AG04449 (cell line): Measurements from ENCODE around the gene CACNA2D4.

Source experiments
- CTCF ChIA-PET: fragments of 350-600 bp; formaldehyde crosslinking; extraction: SDS; loops from one replicate; lab custom pipeline; 2021; ENCODE audit warnings: antibody characterized with exemption; lab: Yijun Ruan, JAX
- POLR2A ChIA-PET: fragments of 400-600, 350-600 bp; formaldehyde crosslinking; extraction: SDS; loops from one replicate; lab custom pipeline; 2020; ENCODE audit warnings: antibody characterized with exemption, inconsistent platforms; lab: Yijun Ruan, JAX
- DNase-seq: peaks from one replicate; pipeline ENCODE4 v3.0.0-alpha.2; 2010; ENCODE audit warnings: low read depth, low spot score
- H3K4me3 ChIP-seq: 2 replicates; pipeline ENCODE4 v1.5.1; 2011; ENCODE audit warnings: low read depth, mild to moderate bottlenecking, control low read depth, low read length
- TF ChIP-seq, protein P1 (sequence below): IDR thresholded peaks from one replicate; pipeline ENCODE4 v1.5.1; 2011; ENCODE audit warnings: mild to moderate bottlenecking, moderate library complexity, low read length, control low read depth, inconsistent platforms; ENCODE audit not compliant: insufficient read depth; ENCODE audit errors: missing control alignments

Gene CACNA2D4

DNA sequence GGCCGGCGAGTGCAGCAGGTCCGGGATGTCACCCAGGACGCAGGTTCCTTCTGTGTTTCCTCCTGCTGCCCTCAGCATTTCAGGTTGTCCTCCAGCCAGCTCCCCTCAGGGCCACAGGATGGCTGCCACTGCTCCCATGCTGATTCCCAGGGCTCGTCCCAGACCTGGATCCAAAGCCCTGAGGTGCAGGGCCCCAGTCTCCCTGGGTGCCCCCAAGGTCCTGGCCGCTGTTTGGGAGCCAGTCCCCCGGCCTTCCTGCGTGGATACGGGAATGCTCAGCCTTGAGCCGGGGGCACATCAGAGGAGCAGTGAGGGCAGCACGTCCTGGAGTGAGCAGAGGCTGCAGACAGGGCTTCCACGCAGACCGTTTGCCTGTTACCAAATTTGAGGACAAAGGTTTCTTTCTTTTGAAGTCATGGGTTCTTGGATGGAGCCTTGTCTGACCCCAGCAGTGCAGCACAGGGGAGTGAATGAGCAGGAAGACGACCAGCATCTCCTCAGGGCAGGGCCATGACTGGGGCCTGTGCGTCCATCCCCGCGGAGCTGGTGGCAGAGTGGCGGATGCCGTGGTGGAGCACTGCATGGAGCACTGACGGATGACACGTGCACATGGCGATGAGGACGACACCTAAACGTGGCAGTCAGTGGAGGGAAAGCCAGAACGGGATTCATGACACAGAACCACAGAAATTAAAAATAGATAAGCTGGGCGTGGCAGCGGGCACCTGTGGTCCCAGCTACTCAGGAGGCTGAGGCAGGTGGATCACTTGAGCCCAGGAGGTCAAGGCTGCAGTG, 12.5 kb upstream of the CACNA2D4 start:
- TF ChIP-seq, protein P1, sequence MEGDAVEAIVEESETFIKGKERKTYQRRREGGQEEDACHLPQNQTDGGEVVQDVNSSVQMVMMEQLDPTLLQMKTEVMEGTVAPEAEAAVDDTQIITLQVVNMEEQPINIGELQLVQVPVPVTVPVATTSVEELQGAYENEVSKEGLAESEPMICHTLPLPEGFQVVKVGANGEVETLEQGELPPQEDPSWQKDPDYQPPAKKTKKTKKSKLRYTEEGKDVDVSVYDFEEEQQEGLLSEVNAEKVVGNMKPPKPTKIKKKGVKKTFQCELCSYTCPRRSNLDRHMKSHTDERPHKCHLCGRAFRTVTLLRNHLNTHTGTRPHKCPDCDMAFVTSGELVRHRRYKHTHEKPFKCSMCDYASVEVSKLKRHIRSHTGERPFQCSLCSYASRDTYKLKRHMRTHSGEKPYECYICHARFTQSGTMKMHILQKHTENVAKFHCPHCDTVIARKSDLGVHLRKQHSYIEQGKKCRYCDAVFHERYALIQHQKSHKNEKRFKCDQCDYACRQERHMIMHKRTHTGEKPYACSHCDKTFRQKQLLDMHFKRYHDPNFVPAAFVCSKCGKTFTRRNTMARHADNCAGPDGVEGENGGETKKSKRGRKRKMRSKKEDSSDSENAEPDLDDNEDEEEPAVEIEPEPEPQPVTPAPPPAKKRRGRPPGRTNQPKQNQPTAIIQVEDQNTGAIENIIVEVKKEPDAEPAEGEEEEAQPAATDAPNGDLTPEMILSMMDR = no peak
- no peak overlapping the region for H3K4me3 ChIP-seq
- CTCF ChIA-PET = interaction anchor here (8.8 kb wide), 1 partner anchor 9 kb away, joined by 70 read pairs; no protein-coding TSS in a partner anchor
- POLR2A ChIA-PET = no interaction called here
- no peak for DNase-seq

DNA sequence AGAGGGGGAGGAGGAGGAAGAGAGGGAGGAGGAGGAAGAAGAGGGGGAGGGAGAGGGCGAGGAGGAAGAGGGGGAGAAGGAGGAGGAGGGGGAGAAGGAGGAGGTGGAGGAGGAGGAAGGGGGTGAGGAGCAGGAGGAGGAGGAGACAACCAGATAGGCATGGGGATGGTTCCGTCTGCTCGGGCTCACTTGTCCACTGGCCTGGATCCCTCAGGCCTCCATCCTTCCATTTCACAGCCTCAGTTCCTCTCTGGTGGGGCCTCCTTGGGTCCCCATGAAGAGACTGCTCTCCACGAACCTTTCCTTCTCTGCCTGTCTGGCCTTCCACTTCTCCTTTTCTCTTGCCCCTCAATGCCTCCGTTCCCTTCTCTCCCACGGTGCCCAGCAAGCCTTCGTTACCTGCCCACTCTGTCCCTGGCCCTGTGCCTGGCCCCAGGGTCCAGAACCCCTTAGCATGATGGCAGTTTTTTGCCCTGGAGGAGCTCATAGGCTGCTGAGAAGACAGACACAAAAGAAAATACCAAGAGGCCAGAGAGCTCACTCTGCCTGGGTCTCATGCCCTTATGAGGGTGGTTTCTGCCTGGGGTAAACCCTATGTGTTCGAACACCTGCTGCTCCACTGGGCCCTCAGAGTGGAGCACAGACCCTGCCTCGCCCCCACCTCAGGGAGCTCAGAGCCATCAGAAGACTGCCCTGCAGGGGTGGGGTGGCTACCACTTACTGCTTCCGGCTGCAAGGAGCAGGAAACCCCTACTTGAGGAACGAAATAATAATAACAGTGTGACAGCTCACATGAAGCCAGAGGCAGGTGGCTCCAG, 11.7 kb upstream of the CACNA2D4 start:
- POLR2A ChIA-PET = no interaction called here
- H3K4me3 ChIP-seq = no peak overlapping the region
- CTCF ChIA-PET = interaction anchor here (8.8 kb wide), 1 partner anchor 10 kb away, joined by 70 read pairs; no protein-coding TSS in a partner anchor
- TF ChIP-seq, protein P1 = no peak
- DNase-seq = no peak

GRCh38 chr12:1929241-1929984, 11.0 kb upstream of the CACNA2D4 start:
- no peak for DNase-seq
- POLR2A ChIA-PET = no interaction called here
- CTCF ChIA-PET = interaction anchor here (8.8 kb wide), 1 partner anchor 10 kb away, joined by 70 read pairs; no protein-coding TSS in a partner anchor
- no peak overlapping the region for H3K4me3 ChIP-seq
- TF ChIP-seq, protein P1 = no peak

DNA sequence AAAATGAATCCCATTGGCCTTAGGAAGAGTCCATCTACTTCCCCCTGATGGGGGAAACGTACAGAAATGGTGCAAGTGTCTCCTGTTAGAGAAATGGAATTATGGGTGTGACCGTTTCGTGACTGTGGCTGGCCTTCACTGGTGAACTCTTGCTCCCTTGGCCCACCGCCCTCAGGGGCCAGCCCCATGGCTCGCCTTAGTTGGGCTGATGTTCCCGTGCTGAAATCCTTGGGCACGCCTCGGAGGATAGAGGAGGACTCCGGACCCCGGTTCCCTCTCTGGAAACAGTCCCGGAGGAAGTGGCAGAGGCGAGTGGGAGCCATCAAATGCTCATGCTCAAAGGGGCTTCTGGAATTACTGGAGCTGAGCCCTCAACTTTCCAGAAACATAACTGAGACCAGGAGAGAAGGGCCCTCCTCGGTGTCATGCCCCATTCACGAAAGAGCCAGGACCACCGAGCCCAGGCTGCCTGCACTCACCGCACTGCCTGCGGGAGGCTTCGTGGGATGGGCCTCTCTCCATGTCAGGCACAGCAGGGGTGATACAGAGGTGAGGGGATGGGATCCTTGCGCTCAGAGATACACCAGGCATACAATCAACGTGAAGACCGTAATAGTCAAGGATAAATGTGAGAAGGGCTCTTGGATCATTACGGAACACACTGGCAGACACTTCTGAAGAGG, 10.1 kb upstream of the CACNA2D4 start:
- TF ChIP-seq, protein P1 = no peak
- ChIA-PET CTCF (interaction anchor here (8.8 kb wide), 1 partner anchor 11 kb away, joined by 70 read pairs; no protein-coding TSS in a partner anchor), POLR2A (no interaction called here)
- no peak overlapping the region for H3K4me3 ChIP-seq
- DNase-seq = no peak

DNA sequence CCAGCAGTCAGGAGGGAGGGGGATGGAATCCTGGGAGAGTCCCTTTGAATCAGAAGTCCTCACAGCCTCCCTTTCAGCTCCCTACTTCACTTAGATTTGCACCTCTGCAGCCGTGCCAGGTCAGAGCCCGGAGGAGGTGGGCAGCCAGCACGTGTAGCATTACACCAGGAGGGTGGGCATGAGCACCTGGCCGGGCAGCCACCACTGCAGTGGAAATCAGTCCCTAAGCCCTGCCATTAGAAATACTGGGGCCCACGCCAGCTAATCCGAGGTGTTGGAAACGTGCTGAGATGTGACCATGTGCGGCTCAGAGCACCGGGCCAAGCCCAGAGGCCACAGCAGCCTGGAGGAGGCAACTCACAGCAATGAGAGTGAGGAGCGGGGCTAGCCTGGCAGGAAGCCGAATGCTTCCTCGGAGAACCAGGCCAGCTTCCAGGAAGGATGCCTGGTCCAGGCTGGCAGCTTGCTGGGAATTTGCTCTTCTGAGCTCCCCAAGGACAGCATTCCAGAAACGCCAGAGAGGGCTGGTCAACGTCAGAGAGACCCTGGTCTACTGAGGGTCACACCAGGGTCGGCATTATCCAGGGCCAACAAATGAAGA, 9.4 kb upstream of the CACNA2D4 start:
- TF ChIP-seq, protein P1 = no peak
- DNase-seq = no peak
- H3K4me3 ChIP-seq = no peak overlapping the region
- ChIA-PET POLR2A (no interaction called here), CTCF (interaction anchor here (8.8 kb wide), 1 partner anchor 12 kb away, joined by 70 read pairs; no protein-coding TSS in a partner anchor)
